Daoy (cell line): Measurements from ENCODE around the gene SHISA9. TPM values are rescaled to one million over a fixed set of nuclear protein-coding genes. Genes with fewer than 3 reads are reported as not detected.
"Not testable (repeated sequence)": the region's sequence is repeated elsewhere in the genome, so short reads cannot be mapped to it uniquely, and the experiment has no call there.

ENCODE experiments used
- DNase-seq: peaks from one replicate; pipeline ENCODE4 v3.0.0-alpha.2; 2015; ENCODE audit warnings: low read depth
- total RNA-seq: library from RNA; depleted of rRNA; stranded (reverse); fragments of >200 nt; shearing (Covaris generic); gene quantifications from 2 replicates; pipeline ENCODE4 v1.2.3, GENCODE V29; 2014

Gene SHISA9
- total RNA-seq, 1 experiment from 2014 or later: 0.46 TPM

DNA sequence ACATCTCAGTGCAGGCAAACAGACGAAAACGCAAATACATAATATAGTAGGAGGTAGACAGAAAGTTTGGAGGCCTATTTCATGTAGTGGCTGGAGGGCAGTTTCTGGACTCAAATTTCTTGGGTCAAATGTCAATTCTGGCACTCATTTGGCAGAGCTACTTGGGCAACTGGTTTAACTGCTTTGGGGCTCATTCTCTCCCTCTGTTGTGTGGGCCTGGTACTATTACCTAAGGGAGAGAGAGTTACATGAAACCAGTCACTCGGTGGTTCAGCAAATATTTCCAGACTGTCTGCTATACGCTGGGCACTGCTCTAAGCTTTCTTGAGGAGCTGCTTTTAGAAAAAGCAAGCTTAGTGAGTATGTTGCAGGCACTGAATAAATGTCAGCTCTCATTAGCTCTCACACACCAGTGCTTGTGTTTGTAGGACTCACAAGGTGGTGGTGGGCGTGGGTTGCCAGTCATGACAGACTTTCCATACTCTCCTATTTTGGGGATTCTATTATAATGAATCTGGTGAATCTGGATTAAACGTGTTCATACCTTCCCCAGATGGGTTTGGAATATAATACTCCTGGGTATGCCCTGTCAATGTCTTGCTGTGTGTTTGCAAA is 1.8 kb upstream of the SHISA9 start:
- no peak for DNase-seq

DNA sequence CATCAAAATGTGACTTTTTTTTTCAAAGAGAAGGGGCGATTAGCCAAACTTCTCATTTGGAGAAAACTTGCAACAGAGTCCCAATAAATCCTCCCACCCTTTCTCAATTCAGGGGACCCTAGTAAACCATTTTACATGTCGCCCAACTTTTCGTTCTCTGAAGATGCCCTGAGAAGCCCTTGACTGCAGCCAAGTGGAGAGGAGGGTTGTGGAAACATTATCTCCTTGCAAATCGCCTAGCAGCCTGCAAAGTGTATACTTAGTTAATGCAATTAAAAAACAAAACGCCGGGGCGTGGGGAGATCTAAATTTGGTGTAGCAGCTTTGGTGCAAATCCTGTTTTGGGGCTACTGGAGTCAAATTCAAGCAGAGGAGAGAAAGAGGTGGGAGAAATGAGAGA is 1.2 kb upstream of the SHISA9 start:
- no peak for DNase-seq

DNA sequence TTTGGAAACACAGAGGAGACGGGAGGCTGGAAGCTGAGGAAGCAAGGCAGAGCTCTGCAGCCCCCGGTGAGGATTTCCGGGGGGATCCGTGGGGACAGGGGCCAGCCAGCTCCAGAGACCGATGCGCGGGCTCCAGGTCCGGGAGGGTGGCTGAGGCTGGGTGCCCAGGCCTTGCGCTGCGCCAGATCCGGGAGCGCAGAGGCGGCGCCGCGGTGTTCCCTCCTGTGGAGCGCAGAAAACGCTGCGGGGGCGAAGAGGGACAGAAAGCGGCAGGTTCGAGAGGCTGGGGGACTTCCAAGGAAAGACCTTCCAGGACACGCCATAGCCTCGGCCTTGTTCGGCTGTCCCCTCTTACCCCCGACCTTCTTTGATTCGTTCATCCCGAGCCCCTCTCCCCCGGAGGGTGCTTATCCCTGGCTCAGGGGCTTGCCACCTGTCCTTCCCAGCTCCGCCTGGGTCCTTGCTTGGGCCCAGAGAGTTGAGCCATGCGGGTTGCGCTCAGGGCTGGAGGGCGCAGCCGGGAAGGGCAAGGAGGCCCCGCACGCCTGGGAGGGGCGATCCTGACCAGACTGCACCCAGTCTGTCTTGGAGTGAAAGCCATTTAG is 697 bp upstream of the SHISA9 start:
- DNase-seq: no peak

DNA sequence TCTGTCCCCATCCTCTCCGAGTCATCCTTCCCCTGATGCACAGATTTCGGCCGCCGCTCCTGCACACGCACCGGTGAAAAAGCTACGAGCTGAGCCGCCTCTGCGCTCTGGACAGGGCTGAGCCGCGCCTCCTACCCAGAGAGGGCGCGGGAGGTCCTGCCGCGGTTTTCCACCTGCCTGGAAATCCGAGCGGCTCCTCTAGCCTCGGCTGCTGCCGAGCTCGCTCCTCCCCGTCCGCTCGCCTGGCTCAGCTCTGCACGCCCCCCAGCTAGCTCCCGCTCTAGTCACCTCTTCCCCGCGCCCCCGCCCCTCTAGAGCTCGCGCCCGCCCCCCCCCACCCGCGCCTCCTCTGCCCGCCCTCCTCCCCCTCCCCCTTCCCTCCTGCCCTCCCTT is 198 bp upstream of the SHISA9 start:
- DNase-seq: peak; percentile 19

DNA sequence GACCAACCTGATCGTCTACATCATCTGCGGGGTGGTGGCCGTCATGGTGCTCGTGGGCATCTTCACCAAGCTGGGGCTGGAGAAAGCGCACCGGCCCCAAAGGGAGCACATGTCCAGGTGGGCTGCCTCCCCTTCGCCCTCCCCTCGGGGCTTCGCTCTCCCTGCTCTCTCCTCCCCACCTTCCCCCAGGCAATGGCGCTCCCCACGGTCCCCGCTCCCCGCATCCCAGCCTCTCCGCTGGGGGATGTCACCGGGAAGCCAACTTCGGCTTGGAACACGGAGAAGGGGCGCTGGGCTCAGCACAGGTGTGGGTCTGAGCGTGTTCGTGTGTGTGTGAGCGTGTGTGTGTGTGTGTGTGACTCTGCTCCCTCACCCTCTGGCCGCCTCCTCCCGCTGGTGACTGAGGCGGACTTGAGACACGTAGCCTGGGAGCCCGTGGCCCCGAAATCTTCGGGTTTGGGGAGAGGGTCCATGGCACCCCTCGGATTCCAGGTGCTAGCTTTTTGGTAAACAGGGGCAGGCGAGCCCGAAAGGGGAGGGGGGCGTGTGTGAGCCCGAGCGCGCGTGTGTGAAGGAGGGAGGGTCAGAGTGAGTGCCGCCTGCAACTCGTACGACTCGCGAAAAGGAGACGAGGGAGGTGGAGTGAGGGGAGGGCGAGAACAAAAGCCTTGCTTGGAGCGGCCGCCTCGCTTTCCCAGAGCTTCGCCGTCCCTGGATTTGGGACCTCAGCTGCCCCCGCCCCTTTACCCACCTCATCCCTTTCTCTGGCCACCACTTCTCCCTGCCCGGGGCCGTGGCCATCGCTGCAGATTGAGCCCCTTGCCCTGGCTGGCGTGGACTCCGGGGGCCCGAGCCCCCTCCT is 1.3 kb downstream of the SHISA9 start:
- peak; percentile 14 for DNase-seq

DNA sequence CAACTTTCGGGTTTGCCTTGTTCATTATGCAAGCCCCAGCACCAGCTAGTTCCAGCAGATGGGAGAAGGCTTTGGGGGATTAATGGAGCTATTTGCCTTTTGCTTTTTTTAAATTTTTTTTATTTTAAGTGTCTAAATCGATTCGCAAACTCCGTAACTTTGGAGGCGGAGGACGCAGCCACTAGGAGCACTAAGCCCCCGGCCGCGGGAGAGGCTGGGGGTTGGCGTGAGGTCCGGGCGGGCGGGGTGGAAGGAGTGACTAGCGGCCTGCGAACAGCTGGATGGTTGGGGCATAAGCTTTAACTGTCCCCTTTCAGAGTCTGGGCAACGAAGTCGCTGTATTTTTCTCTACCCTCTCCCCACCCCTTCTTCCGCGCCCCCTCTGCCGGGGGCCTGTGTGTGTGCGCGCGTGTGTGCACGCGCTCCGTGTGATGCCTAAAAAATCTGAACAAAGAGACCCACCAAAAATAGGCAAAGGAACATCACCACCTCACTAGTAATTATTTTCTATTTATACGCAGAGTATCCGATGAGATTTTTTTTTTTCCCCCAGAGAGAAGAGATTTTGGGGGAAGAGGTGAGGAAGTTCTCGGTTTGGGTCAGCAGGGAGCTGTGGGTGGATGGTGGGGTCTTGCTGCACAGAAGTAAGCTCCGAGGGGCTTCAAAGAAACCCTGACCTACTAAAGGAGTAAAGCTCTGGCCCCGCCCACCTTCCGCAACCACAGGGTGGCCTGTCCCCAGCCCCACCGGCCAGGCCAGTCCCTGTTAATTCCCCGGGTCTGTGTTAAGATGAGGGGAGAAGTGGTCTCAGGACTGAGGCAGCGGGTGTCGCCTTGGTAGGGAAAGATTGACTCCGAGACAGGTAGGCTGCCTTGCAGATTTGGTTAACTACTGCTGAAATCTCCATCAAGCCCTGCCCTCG is 2.3 kb downstream of the SHISA9 start:
- DNase-seq: no peak

DNA sequence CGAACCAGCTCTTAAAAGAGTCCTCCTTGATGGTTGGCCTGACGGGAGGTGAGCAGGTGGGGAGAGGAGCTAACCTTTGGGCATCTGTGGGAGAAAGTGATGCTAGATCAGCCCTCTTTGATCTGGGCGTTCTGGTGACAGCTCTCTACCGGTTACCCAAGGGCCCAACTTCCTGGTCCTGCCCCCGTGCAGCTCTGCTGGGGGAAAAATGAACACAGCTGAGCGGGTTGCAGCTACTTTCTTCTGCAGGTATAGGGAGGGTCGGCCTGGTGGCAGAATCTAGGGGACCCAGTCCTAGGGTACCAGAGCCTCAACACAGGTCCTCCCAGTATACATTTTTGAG is 2.9 kb downstream of the SHISA9 start:
- no peak for DNase-seq

DNA sequence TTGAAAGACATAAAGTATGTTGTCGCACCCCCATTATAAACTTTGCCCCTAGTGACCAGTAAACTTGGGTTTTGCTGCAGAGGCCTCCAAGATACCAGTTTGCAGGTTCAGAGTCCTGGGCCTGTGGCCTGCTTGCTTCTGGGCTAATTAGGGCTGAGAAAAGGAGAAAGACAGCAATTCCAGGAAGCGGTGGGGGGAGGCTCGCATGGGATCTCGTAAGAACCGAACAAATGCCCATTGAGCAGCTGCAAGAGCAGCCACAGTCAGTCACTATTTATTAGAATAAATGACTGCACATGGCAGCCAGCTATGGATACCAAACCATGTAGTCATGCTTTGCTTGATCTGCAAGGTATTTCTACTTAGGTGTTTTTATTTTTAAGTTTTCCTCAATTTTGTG is 4.9 kb downstream of the SHISA9 start:
- DNase-seq: no peak

DNA sequence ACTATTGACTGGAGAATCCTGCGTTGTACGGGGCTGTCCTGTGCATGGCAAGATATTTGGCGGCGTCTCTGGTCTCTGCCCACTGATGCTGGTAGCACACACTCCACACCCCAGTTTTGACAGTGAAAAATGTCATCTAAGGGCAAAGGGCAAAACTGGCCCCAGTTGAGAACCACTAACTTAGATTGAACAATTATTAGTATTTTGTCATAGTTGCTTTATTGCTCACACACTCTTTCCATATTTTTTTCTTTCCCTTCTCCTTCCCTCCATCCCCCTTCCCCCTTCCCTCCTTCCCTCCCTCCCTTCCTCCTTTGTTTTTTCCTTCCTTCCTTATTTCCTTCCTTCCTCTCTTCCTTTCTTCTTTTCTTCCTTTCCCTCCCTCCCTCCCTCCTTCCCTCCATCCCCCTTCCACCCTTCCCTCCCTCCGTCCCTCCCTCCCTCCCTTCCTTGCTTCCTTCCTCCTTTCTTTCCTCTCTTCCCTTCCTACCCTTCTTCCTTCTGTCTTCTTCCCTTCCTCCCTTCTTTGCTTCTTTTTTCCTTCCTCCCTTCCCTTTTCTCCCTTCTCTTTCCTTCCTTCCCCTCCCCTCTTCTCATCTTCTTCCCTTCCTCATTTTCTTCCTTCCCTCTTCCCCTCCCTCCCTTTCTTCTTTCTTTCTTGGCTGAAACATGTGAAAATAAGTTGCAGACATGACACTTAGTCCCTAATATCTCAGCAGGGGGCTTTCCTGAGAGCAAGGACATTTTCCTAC is 5.5 kb downstream of the SHISA9 start:
- no peak for DNase-seq

DNA sequence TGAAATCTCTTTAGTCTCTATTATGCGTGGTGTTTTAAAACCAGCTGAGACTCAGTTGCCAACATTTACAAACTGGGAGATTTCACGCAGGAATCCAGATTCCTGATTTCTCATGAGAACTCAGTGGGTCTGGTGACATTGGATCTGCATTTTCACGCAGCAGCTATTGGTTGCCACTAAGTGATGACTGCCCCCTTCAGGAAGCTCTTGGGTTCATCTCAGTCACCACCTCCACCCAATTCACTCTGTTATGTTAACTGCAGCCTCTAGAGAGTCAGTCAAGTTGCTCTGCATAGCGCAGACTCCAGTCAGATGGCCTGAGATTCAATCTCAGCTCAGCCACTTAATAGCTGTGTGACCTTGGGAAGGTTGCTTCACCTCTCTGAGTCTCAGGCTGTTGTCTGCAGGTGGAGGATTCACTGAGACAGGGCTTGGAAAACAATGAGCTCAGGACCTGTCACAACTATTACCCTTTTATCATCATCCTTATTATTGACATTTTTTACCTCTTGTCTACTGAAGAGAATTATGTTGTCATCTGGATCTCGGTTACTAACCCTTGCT is 6.4 kb downstream of the SHISA9 start:
- DNase-seq: peak; percentile 39

DNA sequence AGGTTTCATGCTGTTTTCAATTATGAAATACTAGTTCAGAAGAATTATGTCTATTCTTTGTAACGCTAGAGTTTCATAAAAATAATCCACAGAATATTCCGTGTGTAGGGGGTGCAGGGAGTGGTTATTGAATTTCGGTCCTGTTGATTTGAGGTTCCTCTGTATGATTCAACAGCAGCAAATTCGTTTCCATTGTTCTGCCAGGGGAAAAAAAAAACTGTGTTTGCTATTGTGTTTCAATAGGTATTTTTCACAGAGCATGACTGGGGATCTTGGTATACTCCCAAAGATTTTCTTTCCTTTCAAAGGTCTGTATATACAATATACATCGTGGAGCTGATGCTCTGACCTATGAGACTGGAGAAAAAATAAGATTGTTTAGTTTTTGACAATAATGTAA is 15.8 kb downstream of the SHISA9 start:
- no peak for DNase-seq

DNA sequence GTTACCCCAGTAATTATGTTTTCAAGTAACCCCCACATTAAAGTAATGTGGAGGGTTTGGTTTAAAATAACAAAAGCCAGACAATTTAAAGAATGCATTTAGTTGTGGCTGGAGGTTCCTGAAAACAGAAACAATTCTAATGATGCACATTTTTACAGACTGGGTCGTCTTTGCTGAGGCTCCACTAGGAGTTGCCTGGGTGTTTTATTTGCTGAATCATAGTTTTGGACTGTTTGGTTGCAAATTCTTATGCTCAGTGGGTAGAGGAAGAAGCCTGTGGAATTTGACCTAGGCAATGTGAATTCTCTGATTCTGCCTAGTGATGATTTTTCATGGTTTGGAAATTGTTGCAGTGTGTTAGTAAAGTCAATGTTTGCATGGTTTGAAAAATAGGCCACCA is 16.3 kb downstream of the SHISA9 start:
- no peak for DNase-seq

DNA sequence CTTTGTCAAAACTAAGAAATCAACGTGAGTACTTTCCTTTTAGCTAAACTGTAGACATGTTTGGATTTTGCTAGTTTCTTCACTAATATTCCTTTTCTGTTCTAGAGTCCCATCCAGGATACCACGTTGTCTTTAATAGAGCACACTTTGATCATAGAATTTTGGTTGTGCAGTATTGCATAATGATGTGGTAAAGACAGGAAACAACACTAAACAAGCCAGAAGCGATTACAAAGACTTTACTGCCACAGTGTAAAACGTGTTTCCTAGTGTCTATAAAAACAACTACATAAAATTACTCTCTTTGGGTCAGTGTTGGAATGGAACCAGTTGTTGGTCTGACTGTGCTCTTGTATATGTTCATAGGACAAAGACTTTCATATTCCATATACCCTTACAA is 19.3 kb downstream of the SHISA9 start:
- no peak for DNase-seq

DNA sequence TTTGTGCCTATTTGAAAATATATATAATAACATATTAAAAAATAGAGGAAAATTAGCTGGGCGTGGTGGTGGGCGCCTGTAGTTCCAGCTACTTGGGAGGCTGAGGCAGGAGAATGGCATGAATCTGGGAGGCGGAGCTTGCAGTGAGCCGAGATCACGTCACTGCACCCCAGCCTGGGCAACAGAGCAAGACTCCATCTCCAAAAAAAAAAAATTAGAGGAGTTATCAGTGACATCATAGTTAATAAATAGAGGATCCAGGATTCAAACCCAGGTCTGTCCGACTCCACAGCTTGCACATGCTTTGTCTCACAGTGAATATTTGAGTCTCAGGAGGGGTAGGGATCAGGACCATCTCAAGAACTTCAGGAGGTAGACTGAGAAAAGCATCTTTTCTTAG is 22.2 kb downstream of the SHISA9 start:
- DNase-seq: not testable (repeated sequence)

DNA sequence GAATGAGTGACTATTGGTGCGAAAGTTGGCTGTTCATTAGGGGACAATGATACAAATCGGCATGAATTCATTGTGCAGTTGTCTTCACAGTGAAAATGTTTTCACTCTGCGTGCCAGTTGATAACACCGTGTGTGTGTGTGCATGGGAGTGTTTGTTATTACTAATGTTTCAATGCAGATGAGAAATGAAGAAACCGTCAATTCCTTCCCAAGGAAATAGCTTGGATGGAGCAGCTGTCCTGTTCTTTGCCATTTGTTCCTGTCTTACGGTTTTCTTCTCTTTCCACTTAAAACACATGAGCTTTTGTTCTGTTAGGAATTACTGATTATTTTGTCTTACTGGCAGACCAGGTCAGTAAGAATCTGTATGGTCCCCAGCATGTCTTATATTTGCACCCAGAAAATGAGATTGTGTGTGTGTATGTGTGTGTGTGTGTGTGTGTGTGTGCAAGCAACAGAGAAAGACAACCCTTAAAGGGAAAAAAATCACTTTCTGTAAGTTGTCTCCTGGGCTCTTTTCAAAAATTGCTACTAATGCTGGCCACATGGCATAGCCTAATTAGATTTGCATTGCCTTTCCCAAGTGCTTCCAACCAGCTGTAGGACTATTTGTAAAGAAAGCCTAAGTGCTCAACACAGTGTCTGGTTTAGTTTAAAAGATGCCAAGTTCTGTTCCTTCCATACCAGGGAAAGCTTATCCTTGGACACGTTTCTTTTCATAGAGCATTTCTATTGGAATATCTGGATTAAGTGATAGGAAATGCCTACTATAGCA is 23.8 kb downstream of the SHISA9 start:
- DNase-seq: no peak

DNA sequence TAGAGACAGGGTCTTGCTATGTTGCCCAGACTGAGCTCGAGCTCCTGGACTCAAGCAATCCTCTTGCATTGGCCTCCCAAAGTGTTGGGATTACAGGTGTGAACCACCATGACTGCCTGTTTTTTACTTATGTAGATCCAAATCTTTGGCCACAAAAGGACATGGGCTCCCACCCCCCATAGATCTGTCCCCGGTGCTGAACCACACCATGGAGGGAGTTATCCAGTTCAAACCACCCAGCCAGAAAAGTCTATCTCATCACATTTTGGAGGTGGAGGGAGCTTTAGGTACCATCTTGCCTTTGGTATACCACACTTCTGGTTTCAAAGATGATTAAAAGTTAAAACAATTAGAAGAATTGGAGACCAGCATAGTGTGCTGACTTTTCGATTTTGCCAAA is 26.2 kb downstream of the SHISA9 start:
- no peak for DNase-seq

DNA sequence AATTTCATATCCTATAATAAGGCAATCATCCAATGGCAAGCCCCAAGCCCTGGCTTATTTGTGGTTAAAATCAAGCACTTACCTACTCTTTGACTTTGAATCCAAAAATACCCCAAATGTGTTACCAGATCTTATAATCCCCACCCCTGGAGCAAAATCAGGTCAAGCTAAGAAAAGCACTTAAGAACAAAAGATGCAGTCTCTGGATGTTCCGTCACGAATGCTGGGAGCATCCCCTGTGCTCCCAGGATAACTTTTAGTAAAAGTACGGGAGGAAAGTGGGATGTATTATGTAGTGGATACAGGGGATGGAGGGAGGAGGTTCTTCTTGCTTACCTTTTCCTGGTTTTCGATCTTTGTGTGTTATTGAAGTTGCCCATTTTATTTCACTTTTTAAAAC is 29.5 kb downstream of the SHISA9 start:
- no peak for DNase-seq

DNA sequence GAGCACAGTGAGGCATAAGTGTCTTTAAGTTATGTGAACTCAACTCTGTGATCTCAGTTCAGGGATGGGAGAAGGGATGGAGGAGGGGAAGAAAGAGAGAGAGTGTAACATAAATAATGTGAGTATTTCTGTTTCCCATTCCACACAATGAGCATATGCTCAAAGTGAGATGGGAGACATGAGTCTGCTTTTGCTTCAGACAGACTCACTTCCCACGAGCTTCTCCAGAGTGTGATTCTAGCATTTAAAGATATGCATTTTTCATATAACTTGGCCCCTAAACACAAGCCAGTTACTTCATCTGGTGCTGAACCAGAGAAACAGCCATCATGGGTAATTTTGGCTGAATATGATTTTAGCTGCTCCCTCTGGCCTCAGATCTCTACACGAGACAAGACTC is 35.0 kb downstream of the SHISA9 start:
- DNase-seq: no peak

DNA sequence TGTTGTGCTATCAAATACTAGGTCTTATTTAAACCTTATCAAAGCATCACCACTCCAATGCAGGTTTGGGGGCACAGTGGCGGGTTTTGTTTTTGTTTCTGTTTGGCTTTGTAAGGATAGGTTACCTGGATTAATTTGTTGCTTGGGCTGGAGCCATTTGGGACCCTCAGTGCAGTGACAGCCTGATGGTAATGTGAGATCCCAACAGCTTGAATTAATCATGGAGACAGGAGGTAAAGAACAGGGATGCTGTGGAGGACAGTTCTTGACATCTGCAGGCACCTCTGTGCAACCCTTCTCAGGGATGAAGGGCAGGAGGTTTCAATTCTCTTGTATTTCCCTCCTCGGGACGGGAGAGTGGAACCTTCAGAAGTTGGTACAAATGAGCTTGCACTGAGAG is 40.5 kb downstream of the SHISA9 start:
- no peak for DNase-seq

DNA sequence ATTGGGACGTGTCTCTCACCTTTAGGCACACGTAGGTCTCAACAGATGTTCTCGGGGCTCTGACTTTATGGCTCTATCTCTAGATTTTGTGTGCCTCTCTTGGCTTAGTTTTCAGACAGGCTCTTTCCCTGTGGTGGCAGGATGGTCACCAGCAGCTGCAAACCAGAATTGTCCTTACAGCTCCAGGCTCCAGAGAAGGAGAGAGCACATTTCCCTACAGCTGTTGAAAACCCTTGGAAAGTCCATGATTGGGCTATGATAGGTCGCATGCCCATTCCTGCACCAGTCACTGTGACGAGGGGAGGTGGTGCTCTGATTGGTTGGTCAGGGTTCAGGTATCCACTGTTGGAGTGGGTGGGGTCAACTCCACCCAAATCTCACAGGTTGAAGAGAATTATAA is 41.5 kb downstream of the SHISA9 start:
- DNase-seq: no peak
